Endothelial cell of umbilical vein (primary cell): ENCODE data around the gene SKI.

ENCODE experiments used
- CTCF ChIP-seq, 2 donors: IDR thresholded peaks; 1 replicate in 1 of 2; 2 replicates in 1 of 2; pipeline ENCODE4 v1.5.1; 2011; ENCODE audit warnings: low read length in 2 of 2, mild to moderate bottlenecking in 2 of 2, moderate library complexity in 2 of 2, control low read depth in 1 of 2, inconsistent platforms in 1 of 2, low read depth in 1 of 2; ENCODE audit not compliant: insufficient read depth in 1 of 2; ENCODE audit errors: extremely low read depth in 1 of 2
- EZH2 ChIP-seq: IDR thresholded peaks from 2 replicates; pipeline ENCODE4 v1.6.1; 2012; ENCODE audit warnings: borderline replicate concordance, low read depth, mild to moderate bottlenecking, moderate library complexity, low read length, inconsistent platforms; ENCODE audit not compliant: severe bottlenecking
- POLR2A ChIP-seq: IDR thresholded peaks from 2 replicates; pipeline ENCODE4 v1.6.1; 2012; ENCODE audit warnings: low read depth, mild to moderate bottlenecking, control low read depth, low read length
- POLR2AphosphoS5 ChIP-seq: IDR thresholded peaks from 2 replicates; pipeline ENCODE4 v1.6.1; 2012; ENCODE audit warnings: low read depth, mild to moderate bottlenecking, control low read depth, low read length, moderate library complexity; ENCODE audit not compliant: insufficient read depth
- TF ChIP-seq, protein P1 (sequence below): IDR thresholded peaks from 2 replicates; pipeline ENCODE4 v1.6.1; 2011; ENCODE audit not compliant: insufficient read depth, insufficient read length

DNA sequence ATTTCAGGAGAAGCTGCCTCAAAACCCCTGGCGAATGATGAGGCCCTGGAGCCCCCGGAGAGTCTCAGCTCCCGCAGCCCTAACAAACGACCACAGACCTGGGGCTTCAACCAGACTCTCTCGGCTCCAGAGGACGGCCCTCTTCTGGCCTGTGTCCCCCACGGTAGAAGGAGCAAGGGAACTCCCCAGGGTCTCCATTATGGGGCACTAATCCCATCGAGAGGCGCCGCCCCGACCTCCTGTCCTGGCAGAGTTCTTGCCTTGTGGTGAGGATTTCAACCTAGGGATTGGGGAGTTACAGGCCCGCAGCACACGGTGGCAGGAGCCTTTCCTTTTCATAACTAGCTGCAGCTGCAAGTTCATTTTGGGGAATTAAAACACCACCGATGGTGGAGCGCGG lies 39.8 kb upstream of the SKI start:
- TF ChIP-seq POLR2AphosphoS5: no peak
- TF ChIP-seq POLR2A: no peak
- no peak for TF ChIP-seq CTCF (IDR thresholded peaks at IDR 0.05; ENCODE audit: extremely low read depth in 1 of 2, insufficient read depth in 1 of 2, low read depth in 1 of 2, low read length in 2 of 2)
- TF ChIP-seq EZH2: no peak
- TF ChIP-seq, protein P1, sequence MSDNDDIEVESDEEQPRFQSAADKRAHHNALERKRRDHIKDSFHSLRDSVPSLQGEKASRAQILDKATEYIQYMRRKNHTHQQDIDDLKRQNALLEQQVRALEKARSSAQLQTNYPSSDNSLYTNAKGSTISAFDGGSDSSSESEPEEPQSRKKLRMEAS: no peak
